GM19324 (cell line): ENCODE measurements around the gene ZNF174.

ENCODE experiments used
- ATAC-seq: cut with Tn5 transposase; IDR thresholded peaks from one replicate; pipeline ENCODE4 v1.9.1; 2021; ENCODE audit warnings: mild to moderate bottlenecking, moderate library complexity; ENCODE audit not compliant: unreplicated experiment, low FRiP score

The ZNF174 gene

GRCh38 chr16:3400779-3401688 is at the start of gene ZNF174, which contains the start of gene ZSCAN32:
ZNF174 (plus strand) TSS chr16:3401215; CDS start chr16:3402005, 790 bp downstream.
ZSCAN32 (minus strand) TSS chr16:3401004; CDS start chr16:3397557, 3,447 bp downstream.
- peak; percentile 99 for ATAC-seq

GRCh38 chr16:3355589-3355988 is 45.4 kb upstream of the ZNF174 start, which contains the start of gene OR2C1:
OR2C1 (plus strand) TSS chr16:3355889; CDS start chr16:3355941, 52 bp downstream.
- no peak for ATAC-seq

GRCh38 chr16:3356118-3356517 is 44.9 kb upstream of the ZNF174 start:
- ATAC-seq: no peak

GRCh38 chr16:3358871-3359270 is 42.1 kb upstream of the ZNF174 start:
- no peak for ATAC-seq

GRCh38 chr16:3362931-3363330 is 38.1 kb upstream of the ZNF174 start:
- no peak for ATAC-seq

GRCh38 chr16:3363793-3364192 is 37.2 kb upstream of the ZNF174 start:
- no peak for ATAC-seq

GRCh38 chr16:3364774-3365427 is 36.1 kb upstream of the ZNF174 start:
- ATAC-seq: no peak

- no peak for ATAC-seq
Observed at GRCh38 chr16:3369073-3369472, 31.9 kb upstream of the ZNF174 start.

GRCh38 chr16:3375680-3376079 is 25.3 kb upstream of the ZNF174 start:
- no peak for ATAC-seq

GRCh38 chr16:3377917-3378316 is 23.1 kb upstream of the ZNF174 start:
- ATAC-seq: no peak

- ATAC-seq: no peak
Observed at GRCh38 chr16:3383045-3383448, 18.0 kb upstream of the ZNF174 start.

GRCh38 chr16:3388325-3388724 is 12.7 kb upstream of the ZNF174 start:
- no peak for ATAC-seq

GRCh38 chr16:3389663-3390338 is 11.2 kb upstream of the ZNF174 start:
- no peak for ATAC-seq

GRCh38 chr16:3400446-3400778 is 603 bp upstream of the ZNF174 start:
- ATAC-seq: no peak

GRCh38 chr16:3401719-3402397 is 843 bp downstream of the ZNF174 start:
- no peak for ATAC-seq

- ATAC-seq: no peak
Observed at GRCh38 chr16:3408561-3409197, 7.7 kb downstream of the ZNF174 start.

- no peak for ATAC-seq
Observed at GRCh38 chr16:3413730-3414379, 12.8 kb downstream of the ZNF174 start.

GRCh38 chr16:3431779-3432219 is 30.8 kb downstream of the ZNF174 start:
- no peak for ATAC-seq

- no peak for ATAC-seq
Observed at GRCh38 chr16:3434373-3434772, 33.4 kb downstream of the ZNF174 start.
